Measurements from ENCODE around the gene TUBE1. TPM values are rescaled to one million over a fixed set of nuclear protein-coding genes. Genes with fewer than 3 reads are reported as not detected.

Gene TUBE1
- total RNA-seq, 2 experiments from 2014 or later = 38.7 to 39.1 TPM

GRCh38 chr6:112036088-112036637 lies 51.1 kb downstream of the TUBE1 start:
- ATAC-seq (peak; percentile 38), DNase-seq (peak; percentile 45)
- Mint-ChIP-seq H3K27me3 (no peaks in the 10 kb centered on the region), H3K4me1 (ENCODE audit: low read depth) (peaks cover 69% of the 10 kb centered on the region), H3K36me3 (ENCODE audit: low read depth) (no peaks in the 10 kb centered on the region), H3K9me3 (no peaks in the 10 kb centered on the region), H3K27ac (peak overlapping the region; percentile 89), H3K4me3 (no peak overlapping the region)
- CTCF ChIA-PET = interaction anchor here (0.6 to 1.6 kb wide), 8 partner anchors 9 to 325 kb away, joined by 3 to 8 read pairs (median 4); no protein-coding TSS in a partner anchor
- TF ChIP-seq CTCF (IDR thresholded peaks at IDR 0.05) = no peak
- POLR2A ChIA-PET = interaction anchor here (1.2 kb wide), 2 partner anchors 19 to 51 kb away, joined by 3 to 5 read pairs; no protein-coding TSS in a partner anchor
- intact Hi-C loops (cut with micrococcal nuclease) = no loop called here

- no peaks in the 10 kb centered on the region for H3K27me3 Mint-ChIP-seq
- H3K36me3 Mint-ChIP-seq (ENCODE audit: low read depth) = no peaks in the 10 kb centered on the region
- DNase-seq = no peak
- no peak for TF ChIP-seq CTCF (IDR thresholded peaks at IDR 0.05)
- peaks cover 77% of the 10 kb centered on the region for H3K4me1 Mint-ChIP-seq (ENCODE audit: low read depth)
- no peaks in the 10 kb centered on the region for H3K9me3 Mint-ChIP-seq
- intact Hi-C loops (cut with micrococcal nuclease) = loop anchor here (2.0 kb wide), 1 partner anchor 18 kb away; no protein-coding TSS in a partner anchor
- H3K4me3 Mint-ChIP-seq = no peak overlapping the region
- ChIA-PET POLR2A (no interaction called here), CTCF (interaction anchor here (2.9 kb wide), 1 partner anchor 8 kb away, joined by 15 read pairs; no protein-coding TSS in a partner anchor)
- H3K27ac Mint-ChIP-seq = peak overlapping the region; percentile 75
- no peak for ATAC-seq
These were observed 52.7 kb downstream of the TUBE1 start for GRCh38 chr6:112034616-112034995.

- ATAC-seq (no peak), DNase-seq (no peak)
- ChIA-PET CTCF (interaction anchor here (0.8 to 2.9 kb wide), 4 partner anchors 9 to 24 kb away, joined by 3 to 15 read pairs (median 6); no protein-coding TSS in a partner anchor), POLR2A (interaction anchor here (1.2 to 2.1 kb wide), 2 partner anchors 9 to 17 kb away, joined by 4 to 7 read pairs; no protein-coding TSS in a partner anchor)
- Mint-ChIP-seq H3K4me1 (ENCODE audit: low read depth) (peaks cover 78% of the 10 kb centered on the region), H3K36me3 (ENCODE audit: low read depth) (peaks cover 3% of the 10 kb centered on the region), H3K4me3 (no peak overlapping the region), H3K27me3 (no peaks in the 10 kb centered on the region), H3K27ac (peak overlapping the region; percentile 75), H3K9me3 (no peaks in the 10 kb centered on the region)
- intact Hi-C loops (cut with micrococcal nuclease) = loop anchor here (2.0 kb wide), 1 partner anchor 17 kb away; no protein-coding TSS in a partner anchor
- TF ChIP-seq CTCF (IDR thresholded peaks at IDR 0.05) = no peak
These were observed 53.3 kb downstream of the TUBE1 start for GRCh38 chr6:112033791-112034615.

GRCh38 chr6:112032728-112033127 lies 54.6 kb downstream of the TUBE1 start:
- Mint-ChIP-seq H3K27me3 (no peaks in the 10 kb centered on the region), H3K9me3 (no peaks in the 10 kb centered on the region), H3K4me1 (ENCODE audit: low read depth) (peaks cover 82% of the 10 kb centered on the region), H3K27ac (no peak overlapping the region), H3K36me3 (ENCODE audit: low read depth) (peaks cover 4% of the 10 kb centered on the region), H3K4me3 (no peak overlapping the region)
- CTCF ChIA-PET = interaction anchor here (1.0 to 2.9 kb wide), 4 partner anchors 10 to 23 kb away, joined by 3 to 15 read pairs (median 6); no protein-coding TSS in a partner anchor
- no peak for TF ChIP-seq CTCF (IDR thresholded peaks at IDR 0.05)
- intact Hi-C loops (cut with micrococcal nuclease) = no loop called here
- ATAC-seq = no peak
- no peak for DNase-seq
- POLR2A ChIA-PET = interaction anchor here (1.1 to 2.1 kb wide), 3 partner anchors 11 to 18 kb away, joined by 3 to 7 read pairs (median 4); no protein-coding TSS in a partner anchor
